22Rv1 (cell line): ENCODE data around the gene MCM3AP.
"Not testable (repeated sequence)": the region's sequence is repeated elsewhere in the genome, so short reads cannot be mapped to it uniquely, and the experiment has no call there.

Source experiments
- H3K27ac ChIP-seq: fragments of 450-650 bp; 2 replicates; pipeline ENCODE4 v1.5.1; 2017
- ZFX ChIP-seq: fragments of 450-650 bp; IDR thresholded peaks from 2 replicates; pipeline ENCODE4 v1.6.1; 2017; ENCODE audit warnings: antibody characterized with exemption, borderline replicate concordance
- TF ChIP-seq, protein P1 (sequence below): fragments of 450-650 bp; IDR thresholded peaks from 2 replicates; pipeline ENCODE4 v1.5.1; 2017; ENCODE audit warnings: mild to moderate bottlenecking

MCM3AP gene

DNA sequence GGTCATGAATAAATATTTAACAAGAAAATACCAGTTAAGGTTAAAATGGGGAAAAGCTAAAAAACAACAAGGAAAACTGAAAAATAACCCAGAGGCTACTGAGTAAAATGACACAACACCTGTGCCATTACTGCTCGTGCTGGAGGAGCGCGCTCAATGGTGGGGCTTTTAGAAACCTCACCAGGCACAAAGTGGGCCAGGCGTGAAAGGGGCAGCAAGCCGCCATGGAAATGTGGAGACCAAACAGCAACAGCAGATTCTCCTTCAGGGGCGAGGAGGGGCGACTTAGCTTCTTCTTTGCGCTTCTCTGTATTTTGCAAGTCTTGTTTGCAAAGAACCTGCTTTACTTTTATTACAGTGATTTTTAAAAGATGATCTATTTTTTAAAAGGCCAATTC is 82.2 kb downstream of the MCM3AP start:
- no peak for TF ChIP-seq ZFX
- TF ChIP-seq, protein P1, sequence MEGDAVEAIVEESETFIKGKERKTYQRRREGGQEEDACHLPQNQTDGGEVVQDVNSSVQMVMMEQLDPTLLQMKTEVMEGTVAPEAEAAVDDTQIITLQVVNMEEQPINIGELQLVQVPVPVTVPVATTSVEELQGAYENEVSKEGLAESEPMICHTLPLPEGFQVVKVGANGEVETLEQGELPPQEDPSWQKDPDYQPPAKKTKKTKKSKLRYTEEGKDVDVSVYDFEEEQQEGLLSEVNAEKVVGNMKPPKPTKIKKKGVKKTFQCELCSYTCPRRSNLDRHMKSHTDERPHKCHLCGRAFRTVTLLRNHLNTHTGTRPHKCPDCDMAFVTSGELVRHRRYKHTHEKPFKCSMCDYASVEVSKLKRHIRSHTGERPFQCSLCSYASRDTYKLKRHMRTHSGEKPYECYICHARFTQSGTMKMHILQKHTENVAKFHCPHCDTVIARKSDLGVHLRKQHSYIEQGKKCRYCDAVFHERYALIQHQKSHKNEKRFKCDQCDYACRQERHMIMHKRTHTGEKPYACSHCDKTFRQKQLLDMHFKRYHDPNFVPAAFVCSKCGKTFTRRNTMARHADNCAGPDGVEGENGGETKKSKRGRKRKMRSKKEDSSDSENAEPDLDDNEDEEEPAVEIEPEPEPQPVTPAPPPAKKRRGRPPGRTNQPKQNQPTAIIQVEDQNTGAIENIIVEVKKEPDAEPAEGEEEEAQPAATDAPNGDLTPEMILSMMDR, result no peak
- no peak overlapping the region for H3K27ac ChIP-seq

DNA sequence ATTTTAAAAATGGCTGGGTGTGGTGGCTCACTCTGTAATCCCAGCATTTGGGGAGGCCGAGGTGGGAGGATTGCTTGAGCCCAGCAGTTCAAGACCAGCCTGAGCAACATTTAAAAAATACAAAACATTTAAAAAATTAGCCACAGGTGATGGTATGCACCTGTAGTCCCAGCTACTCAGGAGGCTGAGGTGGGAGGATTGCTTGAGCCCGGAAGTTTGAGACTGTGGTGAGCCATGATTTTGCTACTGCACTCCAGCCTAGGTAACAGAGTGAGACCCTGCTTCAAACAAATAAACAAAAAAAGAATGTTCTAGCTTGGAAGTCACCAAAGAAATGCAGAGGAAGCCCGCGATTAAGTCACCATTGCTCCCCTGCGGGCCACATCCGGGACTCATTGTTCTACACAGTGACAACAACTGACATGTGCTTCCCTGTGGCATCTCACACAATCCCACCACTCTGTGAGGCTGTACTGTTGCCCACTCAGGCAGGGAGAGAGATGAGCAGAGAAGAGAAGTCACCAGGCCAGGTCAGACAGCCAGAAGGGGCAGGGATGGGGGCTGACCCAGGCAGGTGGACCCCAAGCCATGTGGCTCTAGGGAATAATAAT is 82.7 kb downstream of the MCM3AP start:
- no peak overlapping the region for H3K27ac ChIP-seq
- no peak for TF ChIP-seq ZFX
- TF ChIP-seq, protein P1, result no peak

DNA sequence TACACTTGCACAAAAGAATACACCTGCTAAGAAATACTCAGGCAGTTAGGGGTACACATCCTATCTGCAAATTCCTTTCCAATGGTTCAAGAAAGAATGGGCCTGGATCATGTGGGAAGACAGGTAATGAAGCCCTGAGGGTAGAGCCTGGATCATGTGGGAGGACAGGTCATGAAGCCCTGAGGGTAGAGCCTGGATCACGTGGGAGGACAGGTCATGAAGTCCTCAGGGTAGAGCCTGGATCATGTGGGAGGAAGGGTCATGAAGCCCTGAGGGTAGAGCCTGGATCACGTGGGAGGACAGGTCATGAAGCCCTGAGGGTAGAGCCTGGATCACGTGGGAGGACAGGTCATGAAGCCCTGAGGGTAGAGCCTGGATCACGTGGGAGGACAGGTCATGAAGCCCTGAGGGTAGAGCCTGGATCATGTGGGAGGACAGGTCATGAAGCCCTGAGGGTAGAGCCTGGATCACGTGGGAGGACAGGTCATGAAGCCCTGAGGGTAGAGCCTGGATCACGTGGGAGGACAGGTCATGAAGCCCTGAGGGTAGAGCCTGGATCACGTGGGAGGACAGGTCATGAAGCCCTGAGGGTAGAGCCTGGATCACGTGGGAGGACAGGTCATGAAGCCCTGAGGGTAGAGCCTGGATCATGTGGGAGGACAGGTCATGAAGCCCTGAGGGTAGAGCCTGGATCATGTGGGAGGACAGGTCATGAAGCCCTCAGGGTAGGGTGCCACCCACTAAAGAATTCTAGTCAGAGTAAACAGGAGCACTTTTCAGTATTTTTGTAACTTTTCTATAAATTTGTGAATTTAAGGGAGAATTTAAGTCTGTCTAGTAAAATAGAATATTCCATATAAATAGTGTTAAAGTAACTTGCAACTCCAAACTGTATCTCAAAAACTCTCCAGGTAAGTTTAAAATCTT is 84.3 kb downstream of the MCM3AP start:
- H3K27ac ChIP-seq, result not testable (repeated sequence)

DNA sequence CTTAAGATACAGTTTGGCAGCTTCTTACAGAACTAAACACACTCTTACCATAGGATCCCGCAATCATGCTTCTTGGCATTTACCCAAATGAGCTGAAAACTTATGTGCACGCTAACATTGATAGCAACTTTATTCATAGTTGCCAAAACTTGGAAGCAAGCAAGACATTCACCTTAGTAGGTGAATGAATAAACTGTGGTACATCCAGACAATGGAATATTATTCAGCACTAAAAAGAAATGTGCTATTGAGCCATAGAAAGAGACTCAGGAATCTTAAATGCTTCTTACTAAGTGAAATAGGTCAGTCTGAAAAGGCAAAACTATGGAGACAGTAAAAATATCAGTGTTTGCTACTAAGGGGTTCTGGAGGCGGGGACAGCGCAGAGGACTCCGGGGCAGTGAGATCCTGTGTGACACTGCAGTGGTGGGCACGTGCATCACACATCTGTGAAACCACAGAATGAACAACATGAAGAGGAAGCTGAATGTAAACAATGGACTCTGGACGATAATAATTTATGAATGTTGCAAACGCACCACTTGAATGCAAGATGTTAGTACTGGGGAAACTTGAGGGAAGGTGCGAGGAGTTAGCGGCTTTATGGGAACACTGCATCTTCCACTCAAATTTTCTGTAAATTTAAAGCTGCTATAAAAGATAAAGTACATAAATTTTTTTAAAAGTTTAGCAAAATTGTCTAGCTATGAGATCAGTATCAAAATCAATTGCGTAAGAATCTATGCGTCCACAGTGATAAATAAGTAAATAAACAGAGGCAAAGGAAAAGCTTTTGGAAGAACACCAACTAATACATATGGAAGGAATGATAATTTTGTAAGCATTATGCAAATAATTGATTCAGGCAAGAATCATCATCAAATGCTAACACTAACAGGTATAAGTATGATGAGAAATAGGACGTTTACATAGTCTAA is 85.7 kb downstream of the MCM3AP start:
- no peak overlapping the region for H3K27ac ChIP-seq

DNA sequence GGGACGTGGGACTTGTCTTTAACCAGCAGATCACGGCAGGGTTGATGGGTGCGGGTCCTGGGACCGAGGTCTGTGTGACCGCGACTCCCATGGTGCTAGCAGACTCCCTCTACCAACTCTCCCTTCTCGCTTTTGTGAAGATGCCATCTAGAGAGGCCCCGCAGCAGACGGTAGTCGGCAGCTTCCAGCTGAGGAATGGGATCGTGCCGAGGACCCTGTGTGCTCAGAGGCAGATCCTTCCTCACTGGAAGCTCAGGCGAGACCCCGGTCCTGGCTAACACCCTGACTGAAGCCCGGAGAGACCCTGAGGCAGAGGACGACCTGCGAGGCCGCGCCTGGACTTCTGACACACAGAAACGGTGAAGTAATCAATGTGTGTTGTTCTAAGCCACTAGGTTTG is 88.7 kb downstream of the MCM3AP start:
- H3K27ac ChIP-seq, result no peak overlapping the region
- TF ChIP-seq, protein P1, result no peak
- TF ChIP-seq ZFX, result no peak

More for the DNA sequence above, 85.7 kb downstream of the MCM3AP start:
- TF ChIP-seq ZFX, result no peak
- TF ChIP-seq, protein P1, result no peak

DNA sequence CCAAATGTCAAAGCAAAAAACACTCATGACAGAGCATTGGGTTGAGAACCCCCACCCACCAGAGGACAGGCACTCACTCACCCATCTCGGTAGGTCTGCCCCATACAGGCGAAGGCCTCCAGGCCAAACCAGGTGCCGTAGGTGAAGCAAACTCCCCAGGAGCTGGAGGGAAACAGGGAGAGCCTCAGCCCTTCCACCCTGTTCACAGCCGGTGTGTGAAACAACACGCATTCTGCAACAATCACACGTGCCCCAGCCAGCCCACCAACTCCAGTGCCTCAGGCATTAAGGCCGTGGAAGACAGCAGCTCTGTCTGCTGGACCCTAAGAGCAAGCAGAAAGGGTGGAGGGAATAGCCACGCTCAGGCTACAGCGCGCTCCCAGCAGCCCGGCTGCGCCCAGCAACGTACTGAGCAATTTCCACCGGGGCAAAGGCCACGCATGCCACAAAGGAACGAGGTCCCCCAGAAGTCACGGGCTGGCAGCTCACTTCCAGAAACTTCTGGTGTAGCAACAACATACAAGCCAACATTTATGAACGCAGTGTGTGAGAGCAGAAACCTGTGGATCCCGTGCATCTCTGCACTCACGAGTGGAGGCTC is 89.7 kb downstream of the MCM3AP start:
- TF ChIP-seq, protein P1, result no peak
- TF ChIP-seq ZFX, result no peak
- no peak overlapping the region for H3K27ac ChIP-seq
